Activated naive CD4-positive, alpha-beta T cell treated with Interleukin-2 at 50 U/mL for 16 hours (primary cell): ENCODE results near the gene NMUR1.

Source experiments
- DNase-seq: peaks from one replicate; pipeline ENCODE4 v3.0.0-alpha.2; 2020

The NMUR1 gene

GRCh38 chr2:231525248-231526163 lies 4.7 kb downstream of the NMUR1 start:
- no peak for DNase-seq

GRCh38 chr2:231524477-231525247 lies 5.6 kb downstream of the NMUR1 start:
- no peak for DNase-seq

- no peak for DNase-seq
Measured at GRCh38 chr2:231523451-231524285, 6.6 kb downstream of the NMUR1 start.

GRCh38 chr2:231522418-231523180 lies 7.6 kb downstream of the NMUR1 start:
- DNase-seq = no peak

GRCh38 chr2:231521443-231521842 lies 8.8 kb downstream of the NMUR1 start:
- DNase-seq = no peak

GRCh38 chr2:231519975-231520555 lies 10.2 kb downstream of the NMUR1 start:
- no peak for DNase-seq

GRCh38 chr2:231518771-231519170 lies 11.5 kb downstream of the NMUR1 start:
- no peak for DNase-seq

- no peak for DNase-seq
Measured at GRCh38 chr2:231515603-231516002, 14.6 kb downstream of the NMUR1 start.

- no peak for DNase-seq
Measured at GRCh38 chr2:231514951-231515297, 15.3 kb downstream of the NMUR1 start.

- DNase-seq = peak; percentile 99
Measured at GRCh38 chr2:231514225-231514950, 15.9 kb downstream of the NMUR1 start.

- DNase-seq = no peak
Measured at GRCh38 chr2:231513746-231514224, 16.5 kb downstream of the NMUR1 start.

GRCh38 chr2:231512222-231512621 lies 18.0 kb downstream of the NMUR1 start:
- DNase-seq = no peak

GRCh38 chr2:231503766-231504165 lies 26.5 kb downstream of the NMUR1 start:
- no peak for DNase-seq

GRCh38 chr2:231502596-231502995 lies 27.6 kb downstream of the NMUR1 start:
- DNase-seq = no peak

- no peak for DNase-seq
Measured at GRCh38 chr2:231497651-231498050, 32.6 kb downstream of the NMUR1 start.

GRCh38 chr2:231494669-231495068 lies 35.6 kb downstream of the NMUR1 start:
- no peak for DNase-seq

GRCh38 chr2:231490801-231491200 lies 39.4 kb downstream of the NMUR1 start:
- DNase-seq = no peak

- peak; percentile 12 for DNase-seq
Measured at GRCh38 chr2:231489990-231490389, 40.3 kb downstream of the NMUR1 start.

- no peak for DNase-seq
Measured at GRCh38 chr2:231488331-231488730, 41.9 kb downstream of the NMUR1 start.

GRCh38 chr2:231486851-231487596 lies 43.2 kb downstream of the NMUR1 start:
- no peak for DNase-seq
